HL-60/S4 treated with retinoic acid at 250 ng/mL for 4 days and 3 days (cell line): ENCODE data around the gene HACD2.
"Not testable (repeated sequence)": the region's sequence is repeated elsewhere in the genome, so short reads cannot be mapped to it uniquely, and the experiment has no call there.

Source experiments
- in situ Hi-C: fragments of 300-500 bp; cut with MboI; formaldehyde crosslinking; loops from 2 replicates; pipeline ENCODE4 v1.7.0; 2022; ENCODE audit warnings: low sequenced_read_pairs

The HACD2 gene

DNA sequence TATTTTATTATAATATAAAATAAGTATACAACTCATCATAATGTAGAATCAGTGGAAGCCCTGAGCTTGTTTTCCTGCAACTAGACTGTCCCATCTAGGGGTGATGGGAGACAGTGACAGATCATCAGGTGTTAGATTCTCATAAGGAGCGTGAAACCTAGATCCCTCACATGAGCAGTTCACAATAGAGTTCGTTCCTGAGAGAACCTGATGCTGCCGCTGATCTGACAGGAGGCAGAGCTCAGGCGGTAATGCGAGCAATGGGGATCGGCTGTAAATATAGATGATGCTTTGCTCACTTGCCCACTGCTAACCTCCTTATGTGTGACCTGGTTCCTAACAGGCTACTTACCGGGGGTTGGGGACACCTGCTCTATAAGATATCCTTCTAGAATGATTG lies 26.8 kb upstream of the HACD2 start:
- in situ Hi-C loops = not testable (repeated sequence)

DNA sequence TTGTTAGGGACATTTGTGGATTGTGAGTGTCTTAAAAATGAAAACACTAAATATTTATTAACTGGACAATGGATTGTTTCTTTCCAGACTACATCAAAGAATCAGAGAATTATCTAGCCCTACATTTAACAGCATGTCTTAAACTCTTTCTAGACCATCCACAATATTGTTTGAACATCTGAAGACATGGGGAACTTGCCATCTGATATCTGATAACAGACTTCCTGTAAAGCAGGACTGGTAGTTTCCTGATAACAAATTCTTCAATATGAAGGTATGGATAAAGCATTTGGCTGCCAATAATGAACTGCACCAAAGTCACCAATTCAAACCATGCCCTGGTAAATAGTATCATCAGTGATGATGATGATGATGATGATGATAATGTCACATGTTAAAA lies 26.2 kb upstream of the HACD2 start:
- in situ Hi-C loops = no loop called here

DNA sequence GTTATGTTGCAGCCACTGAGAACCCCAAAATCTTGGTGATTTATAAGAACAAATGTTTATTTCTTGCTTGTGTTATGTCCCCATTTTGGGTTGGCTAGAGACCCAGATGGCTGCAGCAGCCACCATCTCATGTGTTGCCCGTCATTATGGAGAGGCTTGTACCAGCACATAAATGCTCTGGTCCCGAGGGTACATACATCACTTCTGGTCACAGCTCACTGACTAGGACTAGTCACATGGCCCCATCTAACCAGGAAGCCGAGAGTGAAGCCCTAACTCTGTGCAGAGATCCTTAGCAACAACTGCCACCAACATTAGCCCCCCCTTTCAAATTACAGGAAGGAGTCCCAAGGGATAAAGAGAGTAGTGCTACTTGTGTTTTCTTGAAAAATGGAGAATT lies 25.5 kb upstream of the HACD2 start:
- in situ Hi-C loops = no loop called here

DNA sequence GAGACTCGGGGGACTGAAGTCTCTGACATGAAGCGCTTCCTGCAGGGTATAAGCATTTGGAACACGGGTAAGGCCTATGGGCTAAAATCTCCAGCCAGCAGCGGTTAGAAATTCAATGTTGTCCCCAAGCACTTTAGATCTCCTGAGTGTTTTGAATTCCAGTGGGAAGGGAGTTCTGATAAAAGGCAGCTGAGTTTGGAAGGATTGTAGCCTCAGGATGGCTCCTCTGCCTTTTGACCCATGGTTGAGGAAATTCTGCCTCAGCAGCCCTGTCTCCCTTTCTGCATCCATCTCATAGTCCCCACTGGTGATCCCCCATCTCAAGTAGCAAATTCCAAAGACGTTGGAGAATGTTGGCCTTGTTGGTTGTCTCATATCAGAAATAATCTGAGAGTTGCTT lies 24.2 kb upstream of the HACD2 start:
- in situ Hi-C loops = no loop called here

DNA sequence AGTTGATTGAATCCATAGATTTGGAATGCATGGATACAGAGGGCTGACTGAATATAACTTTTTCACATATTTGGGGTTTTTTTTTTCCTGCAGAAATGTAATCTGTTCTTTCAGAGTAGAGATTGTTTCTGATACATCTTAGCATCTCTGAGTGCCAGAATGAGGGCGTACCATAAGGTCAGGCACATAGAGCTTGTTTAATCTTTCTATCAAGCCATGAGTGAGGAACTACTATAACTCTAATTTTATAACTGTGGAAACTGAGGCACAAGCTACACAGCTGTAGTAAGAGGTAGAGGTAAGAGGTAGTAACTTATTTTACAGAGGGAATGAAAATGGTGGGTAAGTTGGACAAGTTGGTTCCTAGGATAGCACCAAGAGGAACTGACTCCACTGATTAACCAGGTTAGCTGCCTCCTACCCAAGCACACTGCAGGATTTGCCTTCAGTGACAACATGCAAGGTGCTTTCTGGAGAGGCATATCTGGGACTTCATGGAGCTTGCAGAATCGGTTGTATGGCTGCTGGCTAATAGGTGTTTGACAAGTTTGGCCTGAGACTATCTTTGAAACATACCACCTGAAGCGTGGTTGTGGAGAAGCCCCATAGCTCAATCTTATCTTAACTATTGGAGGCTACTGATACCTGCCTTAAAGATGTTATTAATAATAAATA lies 23.5 kb upstream of the HACD2 start:
- in situ Hi-C loops = no loop called here

DNA sequence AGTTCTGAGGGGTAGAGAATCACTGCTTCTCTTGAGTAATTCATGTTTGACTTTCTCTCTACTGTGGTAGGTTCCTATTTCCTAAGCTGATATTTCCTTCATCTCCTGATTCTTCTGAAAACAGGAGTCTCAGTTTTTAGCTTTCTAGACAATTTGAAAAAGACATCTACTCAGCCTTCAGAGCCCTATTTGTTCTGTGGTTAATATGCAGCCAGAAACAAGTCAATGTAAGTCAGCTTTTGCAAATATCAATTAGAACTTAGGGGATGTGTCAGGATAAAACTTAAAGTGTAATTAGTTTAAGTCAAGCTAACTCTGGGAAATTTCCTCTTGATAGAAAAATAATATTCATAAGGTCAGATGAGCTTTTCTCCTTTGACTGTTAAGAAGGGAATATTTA lies 21.7 kb upstream of the HACD2 start:
- in situ Hi-C loops = no loop called here

DNA sequence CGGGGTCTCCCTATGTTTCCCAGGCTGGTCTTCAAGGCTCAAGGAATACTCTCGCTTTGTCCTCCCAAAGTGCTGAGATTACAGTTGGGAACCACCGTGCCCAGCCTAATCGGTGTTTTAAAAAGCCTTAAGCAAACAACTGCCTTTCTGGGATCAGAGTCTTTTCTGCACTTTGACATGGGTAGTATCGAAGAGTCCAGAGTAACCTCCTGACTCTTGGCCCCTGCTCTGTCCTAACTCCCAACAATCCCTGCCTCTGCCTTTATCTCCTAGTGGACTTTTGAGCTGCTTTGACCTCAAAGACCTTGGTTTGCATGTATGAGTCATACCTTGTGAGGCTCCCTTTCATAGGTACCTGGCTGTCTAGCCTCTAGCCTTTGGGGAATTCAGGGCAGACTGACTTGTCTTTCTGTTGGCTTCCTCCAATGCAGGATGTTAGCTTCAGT lies 21.0 kb upstream of the HACD2 start:
- in situ Hi-C loops = no loop called here

DNA sequence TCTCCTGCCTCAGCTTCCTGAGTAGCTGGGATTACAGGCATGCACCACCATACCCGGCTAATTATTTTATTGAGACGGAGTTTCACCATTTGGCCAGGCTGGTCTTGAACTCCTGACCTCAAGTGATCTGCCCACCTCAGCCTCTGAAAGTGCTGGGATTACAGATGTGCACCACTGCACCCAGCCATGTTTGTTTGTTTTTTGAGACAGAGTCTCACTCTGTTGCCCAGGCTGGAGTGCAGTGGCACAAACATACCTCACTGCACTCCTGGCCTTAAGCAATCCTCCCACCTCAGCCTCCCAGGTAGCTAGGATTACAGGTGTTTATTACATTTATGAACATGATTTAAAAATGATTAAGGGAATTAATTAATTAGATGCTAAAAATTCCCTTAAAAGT lies 18.3 kb upstream of the HACD2 start:
- in situ Hi-C loops = not testable (repeated sequence)

DNA sequence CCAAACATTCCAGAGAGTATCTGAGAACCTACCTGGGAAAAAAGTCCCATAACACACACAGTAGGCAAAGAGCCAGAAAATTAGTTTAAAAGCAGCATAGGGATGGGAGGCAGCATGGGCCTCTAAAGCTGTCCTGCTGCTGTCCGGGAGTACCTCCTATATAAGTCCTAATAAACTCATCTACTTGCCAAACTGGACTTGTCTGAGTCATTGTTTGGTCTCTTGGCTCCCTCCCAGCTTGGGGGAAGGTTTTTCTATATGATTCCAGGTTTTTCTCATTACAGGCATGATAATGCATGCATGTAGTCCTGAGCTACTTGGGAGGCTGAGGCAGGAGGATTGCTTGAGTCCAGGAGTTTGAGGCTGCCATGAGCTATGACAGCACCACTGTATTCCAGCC lies 17.5 kb upstream of the HACD2 start:
- in situ Hi-C loops = no loop called here

DNA sequence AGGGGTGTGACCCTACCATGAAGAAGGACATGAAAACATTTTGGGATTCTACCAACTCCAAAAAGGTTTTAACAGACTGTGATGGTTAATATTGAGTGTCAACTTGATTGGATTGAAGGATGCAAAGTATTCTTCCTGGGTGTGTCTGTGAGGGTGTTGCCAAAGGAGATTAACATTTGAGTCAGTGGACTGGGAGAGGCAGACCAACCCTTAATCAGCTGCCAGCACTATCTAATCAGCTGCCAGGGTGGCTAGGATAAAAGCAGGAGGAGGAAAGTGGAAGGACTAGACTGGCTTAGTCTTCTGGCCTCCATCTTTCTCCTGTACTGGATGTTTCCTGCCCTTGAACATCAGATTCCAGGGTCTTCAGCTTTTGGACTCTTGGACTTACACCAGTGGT lies 16.0 kb upstream of the HACD2 start:
- in situ Hi-C loops = not testable (repeated sequence)

DNA sequence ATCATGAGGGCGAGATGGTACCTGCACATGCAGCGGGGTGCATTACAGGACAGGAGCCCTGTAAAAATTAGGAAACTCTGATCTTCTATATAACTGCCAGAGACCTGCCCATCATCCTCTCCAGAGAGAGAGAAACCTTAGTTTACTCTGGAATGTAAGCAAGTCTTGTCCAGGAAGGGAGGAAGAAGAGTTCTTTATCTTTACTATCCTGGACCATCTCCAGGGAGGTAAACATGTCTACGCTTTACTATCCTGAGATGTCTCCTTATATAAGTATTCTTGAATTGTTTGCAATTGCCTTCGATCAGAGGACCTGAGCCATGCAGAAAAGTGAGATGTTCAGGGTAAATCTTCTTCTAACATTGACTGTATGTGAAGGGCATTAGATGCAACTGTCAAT lies 12.7 kb upstream of the HACD2 start:
- in situ Hi-C loops = no loop called here

DNA sequence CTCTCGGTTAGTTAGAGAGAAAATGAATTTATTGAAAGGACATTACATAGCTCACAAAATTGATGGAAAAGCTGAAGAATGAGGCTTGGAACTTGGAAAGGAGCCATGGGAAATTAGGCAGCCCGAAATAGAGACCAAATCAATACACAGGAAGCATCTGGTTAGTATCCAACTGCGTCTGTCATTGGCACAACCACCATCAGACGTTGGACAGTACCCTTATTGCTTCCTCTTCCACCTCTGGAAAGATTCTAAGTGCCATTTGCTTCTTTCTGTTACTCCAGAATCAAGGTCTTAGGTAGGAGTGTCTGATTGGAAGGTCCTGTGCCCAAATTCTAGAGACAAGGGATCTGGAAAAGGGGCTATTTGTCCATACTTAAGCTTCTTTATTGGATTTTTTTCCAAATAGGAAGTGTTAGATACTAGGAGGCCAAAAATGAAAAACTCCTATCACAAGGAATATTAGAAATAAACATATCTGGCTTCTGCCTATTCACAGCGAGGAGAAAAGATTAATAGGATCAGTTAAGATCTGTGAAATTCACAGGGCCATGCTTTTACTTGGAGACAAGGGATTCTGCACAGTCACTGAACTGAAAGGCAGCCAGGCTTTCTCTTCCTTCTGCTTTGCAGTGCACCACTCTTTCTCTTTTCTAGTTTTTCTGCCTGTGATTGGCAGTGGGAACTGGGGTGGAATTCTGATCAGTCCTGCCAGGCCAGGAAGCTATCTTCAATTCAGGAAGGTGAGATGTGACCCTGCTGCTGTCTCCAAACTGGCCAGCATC lies 10.7 kb upstream of the HACD2 start:
- in situ Hi-C loops = no loop called here

DNA sequence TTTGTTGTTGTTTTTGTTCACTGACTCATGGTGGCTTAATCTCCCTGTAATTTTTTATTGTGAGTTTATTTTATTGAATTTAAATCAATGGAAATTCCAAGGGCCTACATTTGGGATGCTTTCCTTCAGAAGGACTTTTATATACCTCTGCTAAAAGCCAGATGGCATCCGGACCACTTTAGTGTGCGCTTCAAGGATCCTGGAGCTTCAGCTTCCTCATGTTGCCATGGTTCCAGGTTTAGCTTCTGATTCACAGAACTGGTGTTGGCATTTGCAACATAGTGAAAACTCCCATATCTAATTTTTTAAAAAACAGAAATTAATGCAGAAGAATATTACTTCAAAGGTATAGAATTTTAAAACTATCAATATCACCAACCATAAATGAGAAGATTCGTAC lies 8.5 kb upstream of the HACD2 start:
- in situ Hi-C loops = no loop called here

DNA sequence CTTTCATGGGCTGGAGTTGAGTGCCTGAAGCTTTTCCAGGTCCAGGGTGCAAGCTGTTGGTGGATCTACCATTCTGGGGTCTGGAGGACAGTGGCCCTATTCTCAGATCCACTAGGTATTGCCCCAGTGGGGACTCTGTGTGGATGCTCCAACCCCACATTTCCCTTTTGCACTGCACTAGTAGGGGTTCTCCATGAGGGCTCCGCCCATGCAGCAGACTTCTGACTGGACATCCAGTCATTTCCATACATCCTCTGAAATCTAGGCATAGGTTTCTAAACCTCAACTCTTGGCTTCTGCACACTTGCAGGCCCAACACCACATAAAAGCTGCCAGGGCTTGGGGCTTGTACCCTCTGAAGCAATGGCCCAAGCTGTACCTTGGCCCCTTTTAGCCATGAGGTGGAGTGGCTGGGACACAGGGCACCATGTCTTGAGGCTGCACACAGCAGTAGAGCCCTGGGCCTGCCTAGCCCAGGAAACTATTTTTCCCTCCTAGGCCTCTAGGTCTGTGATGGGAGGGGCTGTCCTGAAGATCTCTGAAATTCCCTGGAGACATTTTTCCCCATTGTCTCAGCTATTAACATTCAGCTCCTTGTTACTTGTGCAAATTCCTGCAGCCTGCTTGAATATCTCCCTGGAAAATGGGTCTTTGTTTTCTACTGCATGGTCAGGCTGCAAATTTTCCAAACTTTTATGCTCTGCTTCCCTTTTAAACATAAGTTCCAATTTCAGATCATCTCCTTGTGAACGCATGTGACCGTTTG lies 6.0 kb upstream of the HACD2 start:
- in situ Hi-C loops = no loop called here

DNA sequence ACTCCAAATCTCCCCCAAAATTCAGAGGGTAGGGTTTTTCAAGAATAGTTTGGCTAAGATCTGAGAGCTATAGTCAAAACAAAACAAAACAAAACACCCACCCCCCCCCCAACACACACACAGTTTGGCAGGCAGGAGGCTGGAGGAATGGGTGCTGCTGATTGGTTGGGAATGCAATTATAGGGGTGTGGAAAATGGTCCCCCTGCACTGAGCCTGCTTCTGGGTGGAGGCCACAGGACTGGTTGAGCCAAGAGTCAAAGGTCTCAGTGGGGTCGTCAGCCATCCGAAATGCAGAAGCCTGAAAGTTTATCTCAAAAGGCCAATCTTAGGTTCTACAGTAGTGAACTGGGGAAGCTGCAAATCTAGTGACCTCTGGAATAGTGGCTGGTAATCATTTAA lies 2.5 kb upstream of the HACD2 start:
- in situ Hi-C loops = no loop called here

DNA sequence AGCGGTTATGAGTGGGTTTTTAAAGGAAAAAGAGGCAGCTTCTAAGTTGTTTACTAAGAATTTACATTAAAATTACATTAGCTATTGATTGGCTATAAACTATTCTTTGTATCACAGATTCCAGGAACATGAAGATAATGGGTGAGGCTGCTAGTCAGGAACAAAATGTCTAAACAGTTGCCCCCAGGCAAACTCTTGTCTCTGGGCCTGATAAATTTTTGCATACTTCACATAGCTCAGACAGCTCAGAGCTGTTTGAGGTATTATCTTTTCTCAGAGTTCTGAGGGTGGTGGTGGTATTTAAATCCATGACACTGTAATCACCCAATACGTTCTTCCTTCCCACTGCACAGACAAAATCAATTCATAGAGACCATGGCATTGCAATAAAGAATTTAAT lies 2.1 kb upstream of the HACD2 start:
- in situ Hi-C loops = no loop called here

DNA sequence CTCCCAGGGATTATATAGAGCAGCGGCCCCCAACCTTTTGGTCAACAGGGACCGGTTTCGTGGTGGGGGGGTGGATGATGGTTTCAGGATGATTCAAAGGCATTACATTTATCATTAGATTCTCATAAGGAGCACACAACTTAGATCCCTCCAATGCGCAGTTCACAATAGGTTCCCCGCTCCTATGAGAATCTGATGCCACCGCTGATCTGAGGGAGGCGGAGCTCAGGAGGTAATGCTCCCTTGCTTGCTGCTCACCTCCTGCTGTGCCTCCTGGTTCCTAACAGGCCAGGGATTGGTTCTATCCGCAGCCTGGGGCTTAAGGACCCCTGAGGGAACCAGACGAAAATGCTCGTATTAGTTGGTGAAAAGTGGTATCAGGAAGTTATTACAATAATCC lies 1.3 kb upstream of the HACD2 start:
- in situ Hi-C loops = no loop called here

DNA sequence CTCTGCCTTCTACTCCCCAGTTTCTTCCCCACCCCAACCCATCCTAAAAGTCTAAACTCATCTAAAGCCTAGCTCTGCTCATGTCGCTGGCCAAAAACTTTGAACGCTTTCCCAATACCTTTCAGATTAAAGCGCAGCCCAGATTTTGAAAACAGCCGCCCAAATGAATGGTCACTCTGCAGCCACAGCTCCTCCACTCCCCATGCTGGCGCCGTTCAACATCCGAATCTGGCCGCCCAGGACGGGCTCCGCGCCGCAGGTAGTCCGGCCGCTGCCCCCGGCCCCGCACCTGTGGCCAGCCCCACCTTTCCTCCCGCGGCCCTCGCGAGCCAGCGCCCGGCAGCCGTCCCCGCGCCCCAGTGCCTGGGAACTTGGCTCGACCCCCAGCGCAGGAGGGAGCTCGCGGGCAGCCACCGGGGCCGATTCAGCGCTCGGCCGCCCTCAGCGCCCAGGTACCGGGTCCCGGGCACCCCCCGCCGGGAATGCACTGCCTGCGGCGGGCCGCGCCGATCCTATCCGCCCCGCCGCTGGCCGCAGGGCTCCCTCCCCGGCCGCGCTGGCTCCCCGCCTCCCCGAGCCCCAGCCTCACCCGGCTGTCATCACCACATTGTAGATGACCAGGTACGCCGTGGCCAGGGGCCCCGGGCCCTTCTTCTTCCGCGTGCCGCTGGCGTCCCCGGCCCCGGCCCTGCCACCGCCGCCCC lies 417 bp downstream of the HACD2 start:
- in situ Hi-C loops = no loop called here

DNA sequence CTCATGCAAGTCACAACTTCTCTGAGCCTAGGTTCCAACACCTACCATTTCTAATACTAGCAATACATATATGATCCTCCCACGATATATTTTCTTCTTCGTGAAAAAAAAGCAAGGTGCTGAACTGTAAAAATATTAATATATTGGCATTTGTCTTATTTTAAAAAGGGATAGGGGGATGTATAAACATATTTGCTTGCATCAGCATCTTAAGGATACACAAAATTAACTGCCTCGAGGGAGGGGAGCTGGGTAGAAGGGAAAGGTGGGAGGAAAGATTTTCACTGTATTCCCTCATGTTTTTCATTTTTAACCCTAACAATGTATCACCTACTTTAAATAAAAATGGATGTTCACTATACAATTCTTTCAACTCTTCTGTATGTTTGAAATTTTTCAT lies 1.3 kb downstream of the HACD2 start:
- in situ Hi-C loops = no loop called here

DNA sequence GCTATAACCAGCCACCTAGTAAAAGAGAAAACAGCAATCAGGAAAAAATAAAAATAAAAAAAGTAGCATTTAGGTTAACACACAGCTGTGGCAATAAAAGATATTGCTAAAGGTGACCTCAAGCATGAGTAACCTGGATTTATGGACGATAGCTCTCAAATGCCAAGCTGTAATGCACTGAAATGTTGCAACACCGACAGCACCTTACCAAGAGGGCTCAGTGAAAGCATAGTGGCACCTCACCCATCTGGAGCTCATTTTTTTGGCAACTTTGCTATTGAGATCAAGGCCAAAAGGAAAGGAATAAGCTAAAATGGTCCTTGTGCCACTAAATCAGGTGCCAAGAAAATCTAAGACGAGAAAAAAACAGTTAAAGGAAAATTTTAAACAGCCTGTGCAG lies 2.5 kb downstream of the HACD2 start:
- in situ Hi-C loops = no loop called here

DNA sequence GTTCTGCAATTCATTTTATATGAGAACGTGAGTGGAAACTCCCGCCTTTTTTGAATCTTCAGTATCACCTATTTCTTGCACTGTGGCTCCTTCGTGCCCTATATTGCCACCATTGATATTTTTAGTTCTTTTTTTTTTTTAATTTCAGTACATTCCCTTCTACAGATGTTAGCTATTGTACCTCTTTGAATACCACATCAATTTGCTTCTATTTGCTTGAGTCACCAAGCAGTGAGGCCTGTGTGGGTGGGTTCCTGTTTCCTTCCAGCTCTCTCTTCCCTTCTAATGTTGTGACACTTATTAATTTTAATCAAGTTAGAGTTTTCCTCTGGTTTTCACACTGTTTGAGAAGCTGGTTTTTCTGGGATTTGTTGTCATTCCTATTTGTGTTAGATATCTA lies 8.7 kb downstream of the HACD2 start:
- in situ Hi-C loops = no loop called here
